HepG2 (cell line): ENCODE results near the gene LTB4R2. TPM values are rescaled to one million over a fixed set of nuclear protein-coding genes. Genes with fewer than 3 reads are reported as not detected.

Source experiments
- ADNP ChIP-seq: sonication (generic); formaldehyde crosslinking; IDR thresholded peaks from 2 replicates; pipeline ENCODE4 v1.4.0; 2020; ENCODE audit warnings: missing genetic modification reagents
- ESRRA ChIP-seq: sonication (generic); formaldehyde crosslinking; IDR thresholded peaks from 2 replicates; pipeline ENCODE4 v1.5.1; 2020; ENCODE audit warnings: mild to moderate bottlenecking, low read depth, missing genetic modification reagents
- GTF3A ChIP-seq: sonication (generic); formaldehyde crosslinking; conservative IDR thresholded peaks from 2 replicates; pipeline ENCODE4 v1.4.0; 2020; ENCODE audit warnings: mild to moderate bottlenecking, missing genetic modification reagents
- NFATC3 ChIP-seq: sonication (generic); formaldehyde crosslinking; IDR thresholded peaks from 2 replicates; pipeline ENCODE4 v1.5.1; 2020; ENCODE audit warnings: mild to moderate bottlenecking, missing genetic modification reagents
- NFE2L1 ChIP-seq: sonication (generic); formaldehyde crosslinking; IDR thresholded peaks from 2 replicates; pipeline ENCODE4 v1.4.0; 2020; ENCODE audit warnings: missing genetic modification reagents, mild to moderate bottlenecking, borderline replicate concordance
- NFKB2 ChIP-seq: sonication (generic); formaldehyde crosslinking; IDR thresholded peaks from 2 replicates; pipeline ENCODE4 v1.4.0; 2020; ENCODE audit warnings: missing genetic modification reagents, borderline replicate concordance
- PAX8 ChIP-seq: sonication (generic); formaldehyde crosslinking; IDR thresholded peaks from 2 replicates; pipeline ENCODE4 v1.8.0; 2022; ENCODE audit warnings: mild to moderate bottlenecking, missing genetic modification reagents, borderline replicate concordance
- RBFOX2 ChIP-seq: fragments of 200-400 bp; formaldehyde crosslinking; IDR thresholded peaks from 2 replicates; pipeline ENCODE4 v1.6.1; 2017; ENCODE audit warnings: low read depth, mild to moderate bottlenecking, low read length
- SRSF4 ChIP-seq: fragments of 200-400 bp; formaldehyde crosslinking; IDR thresholded peaks from one replicate; pipeline ENCODE4 v1.6.1; 2018; ENCODE audit warnings: mild to moderate bottlenecking, low read depth, low read length, moderate library complexity; ENCODE audit not compliant: poor library complexity, severe bottlenecking
- TARDBP ChIP-seq: sonication (generic); formaldehyde crosslinking; IDR thresholded peaks from 2 replicates; pipeline ENCODE4 v1.8.0; 2022; ENCODE audit warnings: mild to moderate bottlenecking, missing genetic modification reagents
- TRIM24 ChIP-seq: sonication (generic); formaldehyde crosslinking; IDR thresholded peaks from 2 replicates; pipeline ENCODE4 v1.8.0; 2022; ENCODE audit warnings: mild to moderate bottlenecking, missing genetic modification reagents
- ZFX ChIP-seq: sonication (generic); formaldehyde crosslinking; IDR thresholded peaks from 2 replicates; pipeline ENCODE4 v1.4.0; 2020; ENCODE audit warnings: mild to moderate bottlenecking, low read depth, missing genetic modification reagents, moderate library complexity
- ZNF280B ChIP-seq: sonication (generic); formaldehyde crosslinking; IDR thresholded peaks from 2 replicates; pipeline ENCODE4 v1.5.0; 2020; ENCODE audit warnings: missing genetic modification reagents, mild to moderate bottlenecking, borderline replicate concordance
- ZNF616 ChIP-seq: sonication (generic); formaldehyde crosslinking; IDR thresholded peaks from 2 replicates; pipeline ENCODE4 v1.5.0; 2020; ENCODE audit warnings: low read depth, mild to moderate bottlenecking, missing genetic modification reagents
- ZNF883 ChIP-seq: sonication (generic); formaldehyde crosslinking; IDR thresholded peaks from 2 replicates; pipeline ENCODE4 v1.5.1; 2020; ENCODE audit warnings: mild to moderate bottlenecking, missing genetic modification reagents; ENCODE audit errors: not compliant biosample characterization
- polyA plus RNA-seq, 8 experiments: library from polyadenylated mRNA; depleted of rRNA in 3 of 8; stranded (reverse) in 7 of 8; unstranded in 1 of 8; fragments of >200 nt; fragmentation: Illumina TruSeq in 4 of 8; extraction: Trizol in 4 of 8; gene quantifications; 2 replicates each; pipeline versions ENCODE4 v1.2.1 to v1.2.3, GENCODE V29; 2011 to 2016; ENCODE audit warnings: low read depth in 4 of 8, missing spikeins in 1 of 8, mixed read lengths in 1 of 8; ENCODE audit not compliant: insufficient read depth in 1 of 8
- total RNA-seq, 5 experiments: library from RNA; depleted of rRNA; stranded (reverse); fragments of >200 nt; fragmentation: Illumina TruSeq; extraction: Trizol; gene quantifications; 2 replicates each; pipeline ENCODE4 v1.2.3, GENCODE V29; 2016; ENCODE audit warnings: low read depth in 1 of 5
- TF ChIP-seq, protein P1 (sequence below): sonication (generic); formaldehyde crosslinking; IDR thresholded peaks from 2 replicates; pipeline ENCODE4 v1.8.0; 2022; ENCODE audit warnings: mild to moderate bottlenecking, missing genetic modification reagents, borderline replicate concordance
- TF ChIP-seq, protein P2 (sequence below): sonication (generic); formaldehyde crosslinking; IDR thresholded peaks from 2 replicates; pipeline ENCODE4 v1.4.0; 2020; ENCODE audit warnings: mild to moderate bottlenecking, missing genetic modification reagents

LTB4R2 gene
- total and polyA plus RNA-seq, 2 of the 13 experiments (the other 11 are each of a cell fraction or from before 2014, with no cell fraction given) = 3.9 to 6.9 TPM

- TF ChIP-seq ZNF280B (0 out of 2 replicates have a peak, but pooled peaks have one; percentile 76), ZNF616 (CRISPR knock-in tag) (0 out of 2 replicates have a peak, but pooled peaks have one; percentile 24), TRIM24 (CRISPR knock-in tag) (0 out of 2 replicates have a peak, but pooled peaks have one; percentile 57), ADNP (CRISPR knock-in tag) (no peak), GTF3A (CRISPR knock-in tag) (peak; percentile 34; the same call in 1 of the 2 replicates), ZNF883 (no peak), ZFX (CRISPR knock-in tag) (no peak), NFATC3 (peak; percentile 8; the same call in 1 of the 2 replicates), TARDBP (no peak), NFKB2 (0 out of 2 replicates have a peak, but pooled peaks have one; percentile 36), RBFOX2 (peak; percentile 50; the same call in 1 of the 2 replicates), ESRRA (CRISPR knock-in tag) (no peak), NFE2L1 (CRISPR knock-in tag) (peak; percentile 52; the same call in 1 of the 2 replicates), SRSF4 (no peak), PAX8 (CRISPR knock-in tag) (no peak)
- TF ChIP-seq, protein P1, sequence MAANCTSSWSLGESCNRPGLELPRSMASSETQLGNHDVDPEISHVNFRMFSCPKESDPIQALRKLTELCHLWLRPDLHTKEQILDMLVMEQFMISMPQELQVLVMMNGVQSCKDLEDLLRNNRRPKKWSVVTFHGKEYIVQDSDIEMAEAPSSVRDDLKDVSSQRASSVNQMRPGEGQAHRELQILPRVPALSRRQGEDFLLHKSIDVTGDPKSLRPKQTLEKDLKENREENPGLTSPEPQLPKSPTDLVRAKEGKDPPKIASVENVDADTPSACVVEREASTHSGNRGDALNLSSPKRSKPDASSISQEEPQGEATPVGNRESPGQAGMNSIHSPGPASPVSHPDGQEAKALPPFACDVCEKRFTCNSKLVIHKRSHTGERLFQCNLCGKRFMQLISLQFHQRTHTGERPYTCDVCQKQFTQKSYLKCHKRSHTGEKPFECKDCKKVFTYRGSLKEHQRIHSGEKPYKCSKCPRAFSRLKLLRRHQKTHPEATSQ = peak; percentile 89; the same call in 1 of the 2 replicates
- TF ChIP-seq, protein P2, sequence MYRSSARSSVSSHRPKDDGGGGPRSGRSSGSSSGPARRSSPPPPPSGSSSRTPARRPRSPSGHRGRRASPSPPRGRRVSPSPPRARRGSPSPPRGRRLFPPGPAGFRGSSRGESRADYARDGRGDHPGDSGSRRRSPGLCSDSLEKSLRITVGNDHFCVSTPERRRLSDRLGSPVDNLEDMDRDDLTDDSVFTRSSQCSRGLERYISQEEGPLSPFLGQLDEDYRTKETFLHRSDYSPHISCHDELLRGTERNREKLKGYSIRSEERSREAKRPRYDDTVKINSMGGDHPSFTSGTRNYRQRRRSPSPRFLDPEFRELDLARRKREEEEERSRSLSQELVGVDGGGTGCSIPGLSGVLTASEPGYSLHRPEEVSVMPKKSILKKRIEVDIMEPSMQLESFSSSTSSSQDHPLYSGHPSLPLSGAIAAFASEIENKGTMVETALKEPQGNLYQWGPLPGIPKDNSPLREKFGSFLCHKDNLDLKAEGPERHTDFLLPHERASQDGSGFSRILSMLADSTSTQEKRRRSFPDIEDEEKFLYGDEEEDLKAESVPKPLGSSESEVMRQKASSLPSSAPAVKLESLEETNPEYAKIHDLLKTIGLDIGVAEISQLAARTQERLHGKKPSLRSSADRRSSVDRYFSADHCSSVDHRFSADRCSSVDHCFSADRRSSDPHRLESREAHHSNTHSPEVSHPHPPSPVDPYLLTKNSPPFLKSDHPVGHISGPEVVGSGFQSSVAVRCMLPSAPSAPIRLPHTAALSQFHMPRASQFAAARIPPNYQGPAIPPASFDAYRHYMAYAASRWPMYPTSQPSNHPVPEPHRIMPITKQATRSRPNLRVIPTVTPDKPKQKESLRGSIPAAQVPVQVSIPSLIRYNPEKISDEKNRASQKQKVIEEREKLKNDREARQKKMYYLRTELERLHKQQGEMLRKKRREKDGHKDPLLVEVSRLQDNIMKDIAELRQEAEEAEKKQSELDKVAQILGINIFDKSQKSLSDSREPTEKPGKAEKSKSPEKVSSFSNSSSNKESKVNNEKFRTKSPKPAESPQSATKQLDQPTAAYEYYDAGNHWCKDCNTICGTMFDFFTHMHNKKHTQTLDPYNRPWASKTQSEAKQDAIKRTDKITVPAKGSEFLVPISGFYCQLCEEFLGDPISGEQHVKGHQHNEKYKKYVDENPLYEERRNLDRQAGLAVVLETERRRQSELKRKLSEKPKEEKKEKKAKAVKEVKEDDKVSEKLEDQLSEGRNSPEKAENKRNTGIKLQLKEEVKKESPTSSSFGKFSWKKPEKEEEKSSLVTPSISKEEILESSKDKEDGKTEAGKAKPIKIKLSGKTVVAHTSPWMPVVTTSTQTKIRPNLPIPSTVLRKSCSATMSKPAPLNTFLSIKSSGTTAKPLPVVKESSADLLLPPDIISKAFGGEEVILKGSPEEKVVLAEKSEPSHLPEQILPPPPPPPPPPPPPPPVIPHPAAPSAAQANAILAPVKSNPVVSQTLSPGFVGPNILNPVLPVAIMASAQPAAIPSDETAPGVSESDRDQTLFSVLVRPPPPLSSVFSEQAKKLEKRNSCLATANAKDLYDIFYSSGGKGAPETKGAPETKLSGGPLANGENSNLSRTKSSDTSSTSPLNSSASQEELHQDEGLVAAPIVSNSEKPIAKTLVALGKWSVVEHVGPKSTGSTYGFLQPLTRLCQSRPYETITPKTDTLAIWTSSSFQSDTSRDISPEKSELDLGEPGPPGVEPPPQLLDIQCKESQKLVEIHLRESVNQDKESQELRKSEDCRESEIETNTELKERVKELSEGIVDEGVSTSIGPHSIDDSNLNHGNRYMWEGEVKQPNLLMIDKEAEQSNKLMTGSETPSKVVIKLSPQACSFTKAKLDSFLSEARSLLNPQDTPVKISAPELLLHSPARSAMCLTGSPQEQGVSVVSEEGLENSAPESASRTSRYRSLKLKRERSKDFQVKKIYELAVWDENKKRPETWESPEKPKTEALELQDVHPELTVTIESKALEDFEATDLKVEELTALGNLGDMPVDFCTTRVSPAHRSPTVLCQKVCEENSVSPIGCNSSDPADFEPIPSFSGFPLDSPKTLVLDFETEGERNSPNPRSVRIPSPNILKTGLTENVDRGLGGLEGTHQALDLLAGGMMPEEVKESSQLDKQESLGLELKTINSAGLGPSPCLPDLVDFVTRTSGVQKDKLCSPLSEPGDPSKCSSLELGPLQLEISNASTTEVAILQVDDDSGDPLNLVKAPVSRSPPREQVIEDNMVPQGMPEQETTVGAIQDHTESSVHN = peak; percentile 79; the same call in 1 of the 2 replicates
Measured at GRCh38 chr14:24308342-24309124, 1.4 kb upstream of the LTB4R2 start (continued).
